NCI-H510A treated with DMSO at 0.1 percent for 48 hours (cell line): Measurements from ENCODE around the gene SCO2.
A peak's percentile ranks its signal among the peaks of the same experiment; 100 is the strongest.

ENCODE experiments used
- DNase-seq: peaks from one replicate; lab custom pipeline; 2025; lab: John Stamatoyannopoulos, UW

Gene SCO2

GRCh38 chr22:50531962-50532674 lies 6.7 kb upstream of the SCO2 start:
- DNase-seq = peak; percentile 15

- DNase-seq = no peak
Measured at GRCh38 chr22:50531546-50531961, 6.2 kb upstream of the SCO2 start.

- DNase-seq = peak; percentile 26
Measured at GRCh38 chr22:50530877-50531545, 5.6 kb upstream of the SCO2 start.

- no peak for DNase-seq
Measured at GRCh38 chr22:50530580-50530876, 5.1 kb upstream of the SCO2 start.

- DNase-seq = no peak
Measured at GRCh38 chr22:50529897-50530579, 4.6 kb upstream of the SCO2 start, which contains the start of gene TYMP. Gene TYMP (minus strand): TSS chr22:50530012. CDS start chr22:50529709, 303 bp downstream.

- no peak for DNase-seq
Measured at GRCh38 chr22:50529416-50529896, 4.1 kb upstream of the SCO2 start.

- DNase-seq = no peak
Measured at GRCh38 chr22:50528682-50529415, 3.5 kb upstream of the SCO2 start.

- no peak for DNase-seq
Measured at GRCh38 chr22:50527921-50528681, 2.7 kb upstream of the SCO2 start.

GRCh38 chr22:50526834-50527801 lies 1.7 kb upstream of the SCO2 start:
- peak; percentile 35 for DNase-seq

GRCh38 chr22:50526108-50526833 lies 873 bp upstream of the SCO2 start:
- DNase-seq = peak; percentile 38

- no peak for DNase-seq
Measured at GRCh38 chr22:50525858-50526107, 385 bp upstream of the SCO2 start.

- DNase-seq = no peak
Measured at GRCh38 chr22:50524676-50525103, 708 bp downstream of the SCO2 start.

GRCh38 chr22:50523806-50524675 lies 1.4 kb downstream of the SCO2 start:
- no peak for DNase-seq

GRCh38 chr22:50523458-50523805 lies 2.0 kb downstream of the SCO2 start:
- DNase-seq = no peak

- DNase-seq = no peak
Measured at GRCh38 chr22:50522806-50523438, 2.5 kb downstream of the SCO2 start.

GRCh38 chr22:50522208-50522805 lies 3.1 kb downstream of the SCO2 start:
- no peak for DNase-seq

GRCh38 chr22:50521710-50522109 lies 3.7 kb downstream of the SCO2 start:
- no peak for DNase-seq

- DNase-seq = no peak
Measured at GRCh38 chr22:50520826-50521453, 4.5 kb downstream of the SCO2 start.
